Stimulated activated CD8-positive, alpha-beta memory T cell treated with anti-CD3 and anti-CD28 coated beads, Interleukin-15, amount 100 ng/mL, for 48 hours (primary cell): ENCODE results near the gene RBL1.
"Not testable (repeated sequence)": the region's sequence is repeated elsewhere in the genome, so short reads cannot be mapped to it uniquely, and the experiment has no call there.

Source experiments
- DNase-seq, 2 donors: peaks; one replicate each; pipeline ENCODE4 v3.0.0-alpha.2; 2020; ENCODE audit warnings: low read depth in 2 of 2

Gene RBL1

GRCh38 chr20:36992802-36993334 is 102.9 kb downstream of the RBL1 start:
- DNase-seq = no peak

- no peak for DNase-seq
Observed at GRCh38 chr20:36991703-36992102, 104.1 kb downstream of the RBL1 start.

- no peak for DNase-seq
Observed at GRCh38 chr20:36989797-36990196, 106.0 kb downstream of the RBL1 start.

- no peak for DNase-seq
Observed at GRCh38 chr20:36988494-36988966, 107.3 kb downstream of the RBL1 start.

- DNase-seq = no peak
Observed at GRCh38 chr20:36984257-36984638, 111.5 kb downstream of the RBL1 start.

GRCh38 chr20:36975099-36975818 is 120.5 kb downstream of the RBL1 start:
- DNase-seq = no peak

GRCh38 chr20:36974660-36975059 is 121.1 kb downstream of the RBL1 start:
- DNase-seq = no peak

- DNase-seq = no peak
Observed at GRCh38 chr20:36971103-36971502, 124.7 kb downstream of the RBL1 start.

GRCh38 chr20:36969478-36970186 is 126.2 kb downstream of the RBL1 start:
- DNase-seq = no peak

- no peak for DNase-seq
Observed at GRCh38 chr20:36969051-36969450, 126.7 kb downstream of the RBL1 start.

GRCh38 chr20:36967636-36968035 is 128.2 kb downstream of the RBL1 start:
- no peak for DNase-seq

- DNase-seq = not testable (repeated sequence)
Observed at GRCh38 chr20:36966965-36967364, 128.8 kb downstream of the RBL1 start.

- not testable (repeated sequence) for DNase-seq
Observed at GRCh38 chr20:36962354-36962941, 133.3 kb downstream of the RBL1 start.

- no peak for DNase-seq
Observed at GRCh38 chr20:36959242-36959641, 136.6 kb downstream of the RBL1 start.

GRCh38 chr20:36957875-36958667 is 137.7 kb downstream of the RBL1 start:
- peak in 1 of 2 donors; percentile 11 for DNase-seq

- DNase-seq = no peak
Observed at GRCh38 chr20:36956674-36957073, 139.1 kb downstream of the RBL1 start.

GRCh38 chr20:36956016-36956415 is 139.8 kb downstream of the RBL1 start:
- DNase-seq = no peak

- no peak for DNase-seq
Observed at GRCh38 chr20:36951979-36952738, 143.6 kb downstream of the RBL1 start.

- DNase-seq = peak; percentile 92 to 93
Observed at GRCh38 chr20:36951198-36951978, 144.4 kb downstream of the RBL1 start, which contains the start of gene SAMHD1. SAMHD1 (minus strand) TSS chr20:36951708; CDS start chr20:36951643, 65 bp downstream.
